Amygdala (tissue), 56 donors: Measurements from ENCODE around the gene OMD.

Experiments used
- DNase-seq, 56 donors: peaks; one replicate each; lab custom pipeline; 2025; lab: John Stamatoyannopoulos, UW

OMD gene

GRCh38 chr9:92378865-92379560, 45.3 kb downstream of the OMD start:
- DNase-seq = no peak

GRCh38 chr9:92377876-92378275, 46.4 kb downstream of the OMD start:
- DNase-seq = no peak

GRCh38 chr9:92373167-92373566, 51.1 kb downstream of the OMD start:
- no peak for DNase-seq

DNA sequence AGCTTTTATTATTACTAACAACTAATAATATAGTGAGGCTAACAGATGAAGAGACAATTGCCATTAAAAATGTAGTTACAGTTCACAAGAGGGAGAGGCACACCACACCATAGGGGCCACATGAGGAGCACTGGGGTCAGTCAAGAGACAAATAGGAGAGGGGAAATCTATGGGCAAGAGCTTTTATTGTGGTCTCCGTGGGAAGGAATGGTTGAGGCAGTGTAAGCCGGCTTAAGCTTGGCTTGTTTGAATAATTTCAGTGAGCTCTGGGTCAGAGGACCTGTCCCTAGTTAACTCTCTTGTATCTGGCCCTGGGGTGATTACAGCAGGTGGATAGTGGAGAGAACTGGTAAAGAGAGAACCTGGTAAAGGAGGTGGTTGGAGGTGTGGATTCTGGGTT, 55.2 kb downstream of the OMD start:
- DNase-seq = no peak
